HCT116 (cell line): Measurements from ENCODE around the gene TMEM100. TPM values are rescaled to one million over a fixed set of nuclear protein-coding genes. Genes with fewer than 3 reads are reported as not detected.

Source experiments
- ATAC-seq: fragments of 200-7000 bp; cut with Tn5 transposase; 2 replicates; pipeline ENCODE4 v1.9.1; 2020; ENCODE audit warnings: mild to moderate bottlenecking, moderate library complexity
- BruUV-seq: library from RNA; stranded (reverse); fragments of 400-500 nt; replicated peaks from 2 replicates; lab custom pipeline; 2021; lab: Mats Ljungman, UMichigan
- CTCF ChIA-PET: fragments of 300-600 bp; sonication (Branson Sonifier 250); formaldehyde crosslinking; loops from one replicate; lab custom pipeline; 2021; ENCODE audit warnings: antibody characterized with exemption; lab: Charles Lee
- POLR2A ChIA-PET: fragments of 300-600, 350-600 bp; sonication (Branson Sonifier 250); formaldehyde crosslinking; loops from one replicate; lab custom pipeline; 2021; ENCODE audit warnings: antibody characterized with exemption; lab: Charles Lee
- RAD21 ChIA-PET, 2 experiments: fragments of 300-600 bp; sonication (Branson Sonifier 250); formaldehyde crosslinking; loops; one replicate each; lab custom pipeline; 2023; ENCODE audit warnings: low total read pairs in 2 of 2; ENCODE audit not compliant: uncharacterized antibody in 2 of 2, unreplicated experiment in 2 of 2, low non-redundant PET in 1 of 2; lab: Charles Lee
- DNase-seq: peaks from one replicate; pipeline ENCODE4 v3.0.0-alpha.2; 2010; ENCODE audit warnings: low read depth, low spot score
- H2AFZ ChIP-seq: fragments of 200-600 bp; shearing (Covaris generic), sonication (generic); 2 replicates; pipeline ENCODE4 v1.6.1; 2017; ENCODE audit warnings: low read depth, mixed run types, mixed read lengths, antibody characterized with exemption, low read length; ENCODE audit not compliant: poor library complexity, severe bottlenecking
- H3K27ac ChIP-seq: 2 replicates; pipeline ENCODE4 v1.5.1; 2012; ENCODE audit warnings: low read depth, low read length
- H3K27me3 ChIP-seq: fragments of 200-600 bp; sonication (generic); 2 replicates; pipeline ENCODE4 v1.6.1; 2016; ENCODE audit warnings: mixed run types, low read length, mixed read lengths; ENCODE audit not compliant: insufficient read depth
- H3K36me3 ChIP-seq, 2 experiments: fragments of 200-500 bp in 1 of 2; fragments of 200-600 bp in 1 of 2; sonication (Bioruptor generic) in 1 of 2; sonication (generic) in 1 of 2; 2 replicates each; pipeline versions ENCODE4 v1.5.1 to v1.6.1; 2014 to 2016; ENCODE audit warnings: low read length in 2 of 2, inconsistent platforms in 1 of 2, mixed read lengths in 1 of 2, mixed run types in 1 of 2; ENCODE audit not compliant: insufficient read depth in 2 of 2, control insufficient read depth in 1 of 2
- H3K4me1 ChIP-seq, 2 experiments: fragments of 200-600 bp in 1 of 2; sonication (generic) in 1 of 2; 2 replicates each; pipeline versions ENCODE4 v1.5.1 to v1.6.1; 2012 to 2017; ENCODE audit warnings: low read length in 2 of 2, inconsistent platforms in 1 of 2, mild to moderate bottlenecking in 1 of 2, mixed read lengths in 1 of 2, mixed run types in 1 of 2, moderate library complexity in 1 of 2; ENCODE audit not compliant: insufficient read depth in 2 of 2, control insufficient read depth in 1 of 2
- H3K4me2 ChIP-seq: fragments of 200-600 bp; sonication (generic); 2 replicates; pipeline ENCODE4 v1.6.1; 2017; ENCODE audit warnings: mixed run types, low read length, mixed read lengths
- H3K4me3 ChIP-seq, 2 experiments: fragments of 200-600 bp in 1 of 2; sonication (generic) in 1 of 2; replicated peaks in 1 of 2; 2 replicates each; pipeline ENCODE4 v1.5.1; 2011 to 2016; ENCODE audit warnings: low read length in 2 of 2, control low read depth in 1 of 2, low read depth in 1 of 2, mild to moderate bottlenecking in 1 of 2, mixed read lengths in 1 of 2, mixed run types in 1 of 2
- H3K79me2 ChIP-seq: fragments of 200-600 bp; sonication (generic); 2 replicates; pipeline ENCODE4 v1.6.1; 2017; ENCODE audit warnings: mild to moderate bottlenecking, mixed run types, low read length, moderate library complexity, mixed read lengths; ENCODE audit not compliant: insufficient read depth
- H3K9ac ChIP-seq: fragments of 200-600 bp; sonication (generic); 2 replicates; pipeline ENCODE4 v1.6.1; 2016; ENCODE audit warnings: low read length, mixed read lengths
- H3K9me2 ChIP-seq: fragments of 200-600 bp; sonication (generic), shearing (Covaris generic); 2 replicates; pipeline ENCODE4 v1.6.1; 2017; ENCODE audit warnings: mixed run types, mild to moderate bottlenecking, moderate library complexity; ENCODE audit not compliant: insufficient read depth
- H3K9me3 ChIP-seq, 2 experiments: fragments of 200-500 bp in 1 of 2; fragments of 200-600 bp in 1 of 2; sonication (Bioruptor generic) in 1 of 2; sonication (generic) in 1 of 2; 2 replicates each; pipeline ENCODE4 v1.6.1; 2014 to 2017; ENCODE audit warnings: low read length in 2 of 2, mixed read lengths in 2 of 2, inconsistent platforms in 1 of 2, low read depth in 1 of 2, mild to moderate bottlenecking in 1 of 2, mixed run types in 1 of 2, moderate library complexity in 1 of 2; ENCODE audit not compliant: control insufficient read depth in 1 of 2, insufficient read depth in 1 of 2
- H4K20me1 ChIP-seq: fragments of 200-600 bp; sonication (generic), shearing (Covaris generic); 2 replicates; pipeline ENCODE4 v1.6.1; 2017; ENCODE audit warnings: mixed run types, mild to moderate bottlenecking, moderate library complexity; ENCODE audit not compliant: insufficient read depth
- CBX3 ChIP-seq: IDR thresholded peaks from 2 replicates; pipeline ENCODE4 v1.6.1; 2012; ENCODE audit warnings: low read depth
- CEBPB ChIP-seq: IDR thresholded peaks from 2 replicates; pipeline ENCODE4 v1.6.1; 2012; ENCODE audit warnings: low read depth
- EZH2 ChIP-seq: fragments of 200-600 bp; sonication (generic); IDR thresholded peaks from 2 replicates; pipeline ENCODE4 v1.6.1; 2017; ENCODE audit warnings: antibody characterized with exemption, mixed run types
- EZH2phosphoT487 ChIP-seq: fragments of 200-600 bp; IDR thresholded peaks from 2 replicates; pipeline ENCODE4 v1.6.1; 2018; ENCODE audit warnings: antibody characterized with exemption, borderline replicate concordance
- FOSL1 ChIP-seq: IDR thresholded peaks from 2 replicates; pipeline ENCODE4 v1.6.1; 2012; ENCODE audit warnings: low read depth
- JUND ChIP-seq: IDR thresholded peaks from 2 replicates; pipeline ENCODE4 v1.6.1; 2012
- POLR2A ChIP-seq: IDR thresholded peaks from 2 replicates; pipeline ENCODE4 v1.7.0; 2011; ENCODE audit warnings: borderline replicate concordance; ENCODE audit not compliant: insufficient read depth, insufficient read length; ENCODE audit errors: extremely low read depth
- RAD21 ChIP-seq: IDR thresholded peaks from 2 replicates; pipeline ENCODE4 v1.6.1; 2012; ENCODE audit warnings: low read depth, mild to moderate bottlenecking
- SP1 ChIP-seq: IDR thresholded peaks from 2 replicates; pipeline ENCODE4 v1.6.1; 2012; ENCODE audit warnings: low read depth
- SRF ChIP-seq: IDR thresholded peaks from 2 replicates; pipeline ENCODE4 v1.6.1; 2012; ENCODE audit warnings: low read depth
- TCF7L2 ChIP-seq: IDR thresholded peaks from 2 replicates; pipeline ENCODE4 v1.7.0; 2011; ENCODE audit warnings: borderline replicate concordance, inconsistent platforms; ENCODE audit not compliant: insufficient read depth, insufficient read length; ENCODE audit errors: extremely low read depth
- ZFX ChIP-seq: fragments of 450-650 bp; IDR thresholded peaks from 2 replicates; pipeline ENCODE4 v1.6.1; 2017
- ZNF274 ChIP-seq: fragments of 200-500 bp; sonication (Bioruptor generic); IDR thresholded peaks from 2 replicates; pipeline ENCODE4 v1.6.1; 2014; ENCODE audit warnings: mild to moderate bottlenecking, low read depth, low read length, inconsistent platforms
- intact Hi-C: fragments of 100-400 bp; cut with micrococcal nuclease; formaldehyde crosslinking; loops from 2 replicates; pipeline ENCODE4 v1.10.0; 2022
- total RNA-seq: library from RNA; stranded (reverse); gene quantifications from one replicate; pipeline ENCODE4 v1.2.1, GENCODE V29; 2021; ENCODE audit not compliant: unreplicated experiment
- TF ChIP-seq, protein P1 (sequence below): IDR thresholded peaks from 2 replicates; pipeline ENCODE4 v1.6.1; 2012
- TF ChIP-seq, protein P2 (sequence below), 3 experiments: fragments of 200-600 bp in 1 of 3; sonication (generic) in 1 of 3; IDR thresholded peaks in 2 of 3; conservative IDR thresholded peaks in 1 of 3; 2 replicates each; pipeline ENCODE4 v1.5.1; 2012 to 2017; ENCODE audit warnings: low read depth in 2 of 3, low read length in 2 of 3, antibody characterized with exemption in 1 of 3, borderline replicate concordance in 1 of 3, control low read depth in 1 of 3, mild to moderate bottlenecking in 1 of 3, mixed read lengths in 1 of 3, mixed run types in 1 of 3, moderate library complexity in 1 of 3; ENCODE audit not compliant: insufficient read depth in 1 of 3
- TF ChIP-seq, protein P3 (sequence below): IDR thresholded peaks from 2 replicates; pipeline ENCODE4 v1.6.1; 2011; ENCODE audit warnings: mild to moderate bottlenecking, low read length, moderate library complexity; ENCODE audit not compliant: insufficient replicate concordance; ENCODE audit errors: extremely low read depth
- TF ChIP-seq, protein P4 (sequence below): IDR thresholded peaks from 2 replicates; pipeline ENCODE4 v1.6.1; 2012

Gene TMEM100
- total RNA-seq, 1 experiment from 2014 or later: not detected

GRCh38 chr17:55763856-55764255, 41.2 kb upstream of the TMEM100 start:
- DNase-seq: no peak
- H3K4me3 ChIP-seq: no peak overlapping the region
- TF ChIP-seq, protein P1, sequence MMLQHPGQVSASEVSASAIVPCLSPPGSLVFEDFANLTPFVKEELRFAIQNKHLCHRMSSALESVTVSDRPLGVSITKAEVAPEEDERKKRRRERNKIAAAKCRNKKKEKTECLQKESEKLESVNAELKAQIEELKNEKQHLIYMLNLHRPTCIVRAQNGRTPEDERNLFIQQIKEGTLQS: no peak
- TF ChIP-seq FOSL1 (no peak), SRF (no peak), RAD21 (no peak), CEBPB (no peak), SP1 (no peak), TCF7L2 (no peak), CBX3 (no peak), JUND (no peak), EZH2 (no peak), POLR2A (no peak), EZH2phosphoT487 (no peak), ZFX (no peak), ZNF274 (no peak)
- TF ChIP-seq, protein P2, sequence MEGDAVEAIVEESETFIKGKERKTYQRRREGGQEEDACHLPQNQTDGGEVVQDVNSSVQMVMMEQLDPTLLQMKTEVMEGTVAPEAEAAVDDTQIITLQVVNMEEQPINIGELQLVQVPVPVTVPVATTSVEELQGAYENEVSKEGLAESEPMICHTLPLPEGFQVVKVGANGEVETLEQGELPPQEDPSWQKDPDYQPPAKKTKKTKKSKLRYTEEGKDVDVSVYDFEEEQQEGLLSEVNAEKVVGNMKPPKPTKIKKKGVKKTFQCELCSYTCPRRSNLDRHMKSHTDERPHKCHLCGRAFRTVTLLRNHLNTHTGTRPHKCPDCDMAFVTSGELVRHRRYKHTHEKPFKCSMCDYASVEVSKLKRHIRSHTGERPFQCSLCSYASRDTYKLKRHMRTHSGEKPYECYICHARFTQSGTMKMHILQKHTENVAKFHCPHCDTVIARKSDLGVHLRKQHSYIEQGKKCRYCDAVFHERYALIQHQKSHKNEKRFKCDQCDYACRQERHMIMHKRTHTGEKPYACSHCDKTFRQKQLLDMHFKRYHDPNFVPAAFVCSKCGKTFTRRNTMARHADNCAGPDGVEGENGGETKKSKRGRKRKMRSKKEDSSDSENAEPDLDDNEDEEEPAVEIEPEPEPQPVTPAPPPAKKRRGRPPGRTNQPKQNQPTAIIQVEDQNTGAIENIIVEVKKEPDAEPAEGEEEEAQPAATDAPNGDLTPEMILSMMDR (IDR thresholded peaks at IDR 0.05 in 2 of 3, conservative IDR thresholded peaks at IDR 0.05 in 1 of 3; ENCODE audit: borderline replicate concordance in 1 of 3, insufficient read depth in 1 of 3, low read depth in 2 of 3, low read length in 2 of 3): no peak
- TF ChIP-seq, protein P3, sequence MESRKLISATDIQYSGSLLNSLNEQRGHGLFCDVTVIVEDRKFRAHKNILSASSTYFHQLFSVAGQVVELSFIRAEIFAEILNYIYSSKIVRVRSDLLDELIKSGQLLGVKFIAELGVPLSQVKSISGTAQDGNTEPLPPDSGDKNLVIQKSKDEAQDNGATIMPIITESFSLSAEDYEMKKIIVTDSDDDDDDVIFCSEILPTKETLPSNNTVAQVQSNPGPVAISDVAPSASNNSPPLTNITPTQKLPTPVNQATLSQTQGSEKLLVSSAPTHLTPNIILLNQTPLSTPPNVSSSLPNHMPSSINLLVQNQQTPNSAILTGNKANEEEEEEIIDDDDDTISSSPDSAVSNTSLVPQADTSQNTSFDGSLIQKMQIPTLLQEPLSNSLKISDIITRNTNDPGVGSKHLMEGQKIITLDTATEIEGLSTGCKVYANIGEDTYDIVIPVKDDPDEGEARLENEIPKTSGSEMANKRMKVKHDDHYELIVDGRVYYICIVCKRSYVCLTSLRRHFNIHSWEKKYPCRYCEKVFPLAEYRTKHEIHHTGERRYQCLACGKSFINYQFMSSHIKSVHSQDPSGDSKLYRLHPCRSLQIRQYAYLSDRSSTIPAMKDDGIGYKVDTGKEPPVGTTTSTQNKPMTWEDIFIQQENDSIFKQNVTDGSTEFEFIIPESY: no peak
- TF ChIP-seq, protein P4, sequence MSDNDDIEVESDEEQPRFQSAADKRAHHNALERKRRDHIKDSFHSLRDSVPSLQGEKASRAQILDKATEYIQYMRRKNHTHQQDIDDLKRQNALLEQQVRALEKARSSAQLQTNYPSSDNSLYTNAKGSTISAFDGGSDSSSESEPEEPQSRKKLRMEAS: no peak
- ChIA-PET POLR2A (no interaction called here), RAD21 (no interaction called here), CTCF (no interaction called here)
- BruUV-seq: no TSS peak
- H3K9me3 ChIP-seq: no peaks in the 10 kb centered on the region
- no peak overlapping the region for H3K4me2 ChIP-seq
- H2AFZ ChIP-seq: no peak overlapping the region
- H3K27me3 ChIP-seq: no peaks in the 10 kb centered on the region
- H3K9ac ChIP-seq: no peak overlapping the region
- no peaks in the 10 kb centered on the region for H3K79me2 ChIP-seq
- ATAC-seq: no peak
- H3K4me1 ChIP-seq: no peaks in the 10 kb centered on the region
- no peaks in the 10 kb centered on the region for H3K36me3 ChIP-seq
- intact Hi-C loops: loop anchor here (10.0 kb wide), 1 partner anchor 409 kb away; no protein-coding TSS in a partner anchor
- no peak overlapping the region for H3K27ac ChIP-seq
- no peaks in the 10 kb centered on the region for H4K20me1 ChIP-seq
- no peaks in the 10 kb centered on the region for H3K9me2 ChIP-seq
